ENCODE results near the gene HNRNPLL. TPM values are rescaled to one million over a fixed set of nuclear protein-coding genes. Genes with fewer than 3 reads are reported as not detected.
A peak's percentile ranks its signal among the peaks of the same experiment; 100 is the strongest.

HNRNPLL gene
- total RNA-seq, 3 donors from 2014 or later, result 62.7 to 86.3 (median 70.1) TPM

- DNase-seq (no peak), ATAC-seq (no peak)
- H3K9me3 Mint-ChIP-seq, result peaks cover 3% of the 10 kb centered on the region
- peaks cover 17% of the 10 kb centered on the region for H3K4me1 Mint-ChIP-seq (ENCODE audit: low read depth)
- no peaks in the 10 kb centered on the region for H3K36me3 Mint-ChIP-seq (ENCODE audit: insufficient read depth)
- no peaks in the 10 kb centered on the region for H3K27me3 Mint-ChIP-seq (ENCODE audit: low read depth)
- no peak overlapping the region for H3K4me3 Mint-ChIP-seq
Measured at GRCh38 chr2:38631976-38632375, 29.2 kb upstream of the HNRNPLL start.

GRCh38 chr2:38629684-38630083 is 27.0 kb upstream of the HNRNPLL start:
- H3K4me1 Mint-ChIP-seq (ENCODE audit: low read depth), result peaks cover 27% of the 10 kb centered on the region

GRCh38 chr2:38627391-38627790 is 24.7 kb upstream of the HNRNPLL start:
- Mint-ChIP-seq H3K36me3 (ENCODE audit: insufficient read depth) (no peaks in the 10 kb centered on the region), H3K4me1 (ENCODE audit: low read depth) (peaks cover 17% of the 10 kb centered on the region), H3K9me3 (peaks cover 3% of the 10 kb centered on the region), H3K27me3 (ENCODE audit: low read depth) (no peaks in the 10 kb centered on the region), H3K4me3 (no peak overlapping the region)
- DNase-seq, result no peak
- no peak for ATAC-seq

More at GRCh38 chr2:38629684-38630083, 27.0 kb upstream of the HNRNPLL start:
- H3K27me3 Mint-ChIP-seq (ENCODE audit: low read depth), result no peaks in the 10 kb centered on the region
- ATAC-seq, result no peak
- H3K4me3 Mint-ChIP-seq, result no peak overlapping the region
- H3K36me3 Mint-ChIP-seq (ENCODE audit: insufficient read depth), result no peaks in the 10 kb centered on the region
- DNase-seq, result no peak
- peaks cover 3% of the 10 kb centered on the region for H3K9me3 Mint-ChIP-seq

GRCh38 chr2:38626326-38627035 is 23.8 kb upstream of the HNRNPLL start:
- Mint-ChIP-seq H3K36me3 (ENCODE audit: insufficient read depth) (no peaks in the 10 kb centered on the region), H3K4me1 (ENCODE audit: low read depth) (peaks cover 17% of the 10 kb centered on the region), H3K4me3 (no peak overlapping the region), H3K27me3 (ENCODE audit: low read depth) (no peaks in the 10 kb centered on the region), H3K9me3 (peaks cover 3% of the 10 kb centered on the region)
- no peak for DNase-seq
- peak in 1 of 2 donors; percentile 34 for ATAC-seq

- Mint-ChIP-seq H3K9me3 (no peaks in the 10 kb centered on the region), H3K4me1 (ENCODE audit: low read depth) (peaks cover 20% of the 10 kb centered on the region), H3K36me3 (ENCODE audit: insufficient read depth) (no peaks in the 10 kb centered on the region), H3K27me3 (ENCODE audit: low read depth) (no peaks in the 10 kb centered on the region), H3K4me3 (no peak overlapping the region)
- no peak for DNase-seq
- no peak for ATAC-seq
Measured at GRCh38 chr2:38622210-38622609, 19.5 kb upstream of the HNRNPLL start.

GRCh38 chr2:38621018-38621417 is 18.3 kb upstream of the HNRNPLL start:
- H3K4me3 Mint-ChIP-seq, result no peak overlapping the region
- ATAC-seq (no peak), DNase-seq (no peak)
- H3K27me3 Mint-ChIP-seq (ENCODE audit: low read depth), result no peaks in the 10 kb centered on the region
- no peaks in the 10 kb centered on the region for H3K36me3 Mint-ChIP-seq (ENCODE audit: insufficient read depth)
- H3K9me3 Mint-ChIP-seq, result no peaks in the 10 kb centered on the region
- H3K4me1 Mint-ChIP-seq (ENCODE audit: low read depth), result peaks cover 10% of the 10 kb centered on the region

- H3K36me3 Mint-ChIP-seq (ENCODE audit: insufficient read depth), result no peaks in the 10 kb centered on the region
Measured at GRCh38 chr2:38620282-38620977, 17.7 kb upstream of the HNRNPLL start.

GRCh38 chr2:38619458-38620164 is 16.9 kb upstream of the HNRNPLL start:
- Mint-ChIP-seq H3K27me3 (ENCODE audit: low read depth) (no peaks in the 10 kb centered on the region), H3K4me3 (no peak overlapping the region), H3K4me1 (ENCODE audit: low read depth) (peaks cover 17% of the 10 kb centered on the region), H3K36me3 (ENCODE audit: insufficient read depth) (no peaks in the 10 kb centered on the region), H3K9me3 (no peaks in the 10 kb centered on the region)
- DNase-seq, result no peak
- no peak for ATAC-seq

More at GRCh38 chr2:38620282-38620977, 17.7 kb upstream of the HNRNPLL start:
- no peak for DNase-seq
- no peaks in the 10 kb centered on the region for H3K9me3 Mint-ChIP-seq
- H3K27me3 Mint-ChIP-seq (ENCODE audit: low read depth), result no peaks in the 10 kb centered on the region
- ATAC-seq, result no peak
- peaks cover 14% of the 10 kb centered on the region for H3K4me1 Mint-ChIP-seq (ENCODE audit: low read depth)
- no peak overlapping the region for H3K4me3 Mint-ChIP-seq

- H3K36me3 Mint-ChIP-seq (ENCODE audit: insufficient read depth), result no peaks in the 10 kb centered on the region
- ATAC-seq, result no peak
- no peak overlapping the region for H3K4me3 Mint-ChIP-seq
- H3K4me1 Mint-ChIP-seq (ENCODE audit: low read depth), result peaks cover 31% of the 10 kb centered on the region
- no peaks in the 10 kb centered on the region for H3K27me3 Mint-ChIP-seq (ENCODE audit: low read depth)
- DNase-seq, result no peak
- no peaks in the 10 kb centered on the region for H3K9me3 Mint-ChIP-seq
Measured at GRCh38 chr2:38617301-38617700, 14.6 kb upstream of the HNRNPLL start.

GRCh38 chr2:38615237-38615636 is 12.5 kb upstream of the HNRNPLL start:
- H3K4me1 Mint-ChIP-seq (ENCODE audit: low read depth), result peaks cover 39% of the 10 kb centered on the region
- DNase-seq (no peak), ATAC-seq (peak; percentile 60 to 76)
- no peaks in the 10 kb centered on the region for H3K9me3 Mint-ChIP-seq
- no peaks in the 10 kb centered on the region for H3K27me3 Mint-ChIP-seq (ENCODE audit: low read depth)
- H3K4me3 Mint-ChIP-seq, result no peak overlapping the region
- H3K36me3 Mint-ChIP-seq (ENCODE audit: insufficient read depth), result no peaks in the 10 kb centered on the region

- no peak for DNase-seq
- H3K9me3 Mint-ChIP-seq, result no peaks in the 10 kb centered on the region
- no peaks in the 10 kb centered on the region for H3K27me3 Mint-ChIP-seq (ENCODE audit: low read depth)
- no peaks in the 10 kb centered on the region for H3K36me3 Mint-ChIP-seq (ENCODE audit: insufficient read depth)
- H3K4me1 Mint-ChIP-seq (ENCODE audit: low read depth), result peaks cover 49% of the 10 kb centered on the region
- H3K4me3 Mint-ChIP-seq, result no peak overlapping the region
- ATAC-seq, result no peak
Measured at GRCh38 chr2:38613849-38614213, 11.1 kb upstream of the HNRNPLL start.

GRCh38 chr2:38613126-38613848 is 10.6 kb upstream of the HNRNPLL start:
- DNase-seq (no peak), ATAC-seq (no peak)
- Mint-ChIP-seq H3K9me3 (no peaks in the 10 kb centered on the region), H3K4me1 (ENCODE audit: low read depth) (peaks cover 52% of the 10 kb centered on the region), H3K27me3 (ENCODE audit: low read depth) (no peaks in the 10 kb centered on the region), H3K4me3 (no peak overlapping the region), H3K36me3 (ENCODE audit: insufficient read depth) (no peaks in the 10 kb centered on the region)

GRCh38 chr2:38610851-38611801 is 8.4 kb upstream of the HNRNPLL start:
- DNase-seq (no peak), ATAC-seq (peak; percentile 82 to 87)
- H3K4me1 Mint-ChIP-seq (ENCODE audit: low read depth), result peaks cover 55% of the 10 kb centered on the region
- no peaks in the 10 kb centered on the region for H3K9me3 Mint-ChIP-seq
- no peaks in the 10 kb centered on the region for H3K27me3 Mint-ChIP-seq (ENCODE audit: low read depth)
- no peaks in the 10 kb centered on the region for H3K36me3 Mint-ChIP-seq (ENCODE audit: insufficient read depth)
- no peak overlapping the region for H3K4me3 Mint-ChIP-seq

All from activated T-cell treated with anti-CD3 and anti-CD28 coated beads, Interleukin-2, amount 50 U/mL, for 4 hours (primary cell).